Activated gamma-delta T cell treated with Interleukin-2 at 50 U/mL for 16 hours (primary cell): ENCODE measurements around the gene TENT4B.

Experiments
- DNase-seq: peaks from one replicate; pipeline ENCODE4 v3.0.0-alpha.2; 2020

TENT4B gene

GRCh38 chr16:50273382-50273690, 120.2 kb downstream of the TENT4B start:
- no peak for DNase-seq

GRCh38 chr16:50273888-50274325, 120.8 kb downstream of the TENT4B start:
- no peak for DNase-seq

- peak; percentile 71 for DNase-seq
These were observed 121.4 kb downstream of the TENT4B start for GRCh38 chr16:50274326-50275097.

- no peak for DNase-seq
These were observed 122.0 kb downstream of the TENT4B start for GRCh38 chr16:50275098-50275415.

GRCh38 chr16:50275428-50276325, 122.6 kb downstream of the TENT4B start:
- DNase-seq = no peak

- no peak for DNase-seq
These were observed 123.2 kb downstream of the TENT4B start for GRCh38 chr16:50276326-50276640.

- DNase-seq = no peak
These were observed 123.9 kb downstream of the TENT4B start for GRCh38 chr16:50276801-50277555.

GRCh38 chr16:50278251-50278650, 125.1 kb downstream of the TENT4B start:
- no peak for DNase-seq

GRCh38 chr16:50279504-50279865, 126.4 kb downstream of the TENT4B start:
- DNase-seq = no peak

GRCh38 chr16:50280932-50281331, 127.8 kb downstream of the TENT4B start:
- no peak for DNase-seq
